ENCODE measurements around the gene RALGPS1.

The RALGPS1 gene

DNA sequence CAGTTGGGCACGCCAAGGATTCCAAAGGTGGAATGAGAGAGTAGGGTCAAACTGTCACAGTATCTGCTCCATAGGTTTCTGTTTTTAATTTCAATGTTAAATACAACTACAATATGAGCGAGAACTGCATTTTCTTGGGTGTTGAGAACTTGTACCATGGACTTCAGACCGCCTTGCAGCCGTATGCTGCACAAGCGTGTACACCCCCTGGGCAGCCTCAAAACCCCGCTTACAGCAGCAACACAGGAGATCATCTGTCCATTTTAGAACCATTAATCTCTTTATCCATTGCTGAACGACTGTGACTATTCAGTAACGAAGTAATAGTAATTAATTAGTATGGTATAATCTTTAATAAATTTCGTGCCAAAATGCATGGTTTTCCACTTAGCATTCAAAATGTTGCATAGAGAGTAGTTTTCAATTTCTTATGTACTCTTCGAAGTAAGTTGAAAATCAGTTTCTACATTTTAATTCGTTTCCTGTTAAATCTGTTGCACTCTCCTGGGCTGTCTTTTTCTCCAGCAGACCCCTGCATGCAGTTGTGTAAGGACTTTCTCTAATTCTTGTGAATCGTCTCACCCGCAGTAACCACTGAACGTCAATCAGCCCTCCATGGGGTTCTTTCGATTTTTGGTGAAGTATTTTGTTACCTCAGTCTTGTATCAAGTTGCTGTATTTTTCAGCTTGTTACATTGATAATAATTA is 308.0 kb downstream of the RALGPS1 start:
- H3K27ac ChIP-seq, result no peak overlapping the region
- H3K9me3 ChIP-seq, result no peaks in the 10 kb centered on the region
- no peaks in the 10 kb centered on the region for H3K36me3 ChIP-seq
- peaks cover 19 to 32% of the 10 kb centered on the region in 2 experiments for H3K4me1 ChIP-seq (ENCODE audit: control insufficient read depth in 1 of 2, insufficient read depth in 1 of 2, low read depth in 1 of 2, low read length in 1 of 2)
- peaks cover 48% of the 10 kb centered on the region for H3K27me3 ChIP-seq
- TF ChIP-seq, protein P1, sequence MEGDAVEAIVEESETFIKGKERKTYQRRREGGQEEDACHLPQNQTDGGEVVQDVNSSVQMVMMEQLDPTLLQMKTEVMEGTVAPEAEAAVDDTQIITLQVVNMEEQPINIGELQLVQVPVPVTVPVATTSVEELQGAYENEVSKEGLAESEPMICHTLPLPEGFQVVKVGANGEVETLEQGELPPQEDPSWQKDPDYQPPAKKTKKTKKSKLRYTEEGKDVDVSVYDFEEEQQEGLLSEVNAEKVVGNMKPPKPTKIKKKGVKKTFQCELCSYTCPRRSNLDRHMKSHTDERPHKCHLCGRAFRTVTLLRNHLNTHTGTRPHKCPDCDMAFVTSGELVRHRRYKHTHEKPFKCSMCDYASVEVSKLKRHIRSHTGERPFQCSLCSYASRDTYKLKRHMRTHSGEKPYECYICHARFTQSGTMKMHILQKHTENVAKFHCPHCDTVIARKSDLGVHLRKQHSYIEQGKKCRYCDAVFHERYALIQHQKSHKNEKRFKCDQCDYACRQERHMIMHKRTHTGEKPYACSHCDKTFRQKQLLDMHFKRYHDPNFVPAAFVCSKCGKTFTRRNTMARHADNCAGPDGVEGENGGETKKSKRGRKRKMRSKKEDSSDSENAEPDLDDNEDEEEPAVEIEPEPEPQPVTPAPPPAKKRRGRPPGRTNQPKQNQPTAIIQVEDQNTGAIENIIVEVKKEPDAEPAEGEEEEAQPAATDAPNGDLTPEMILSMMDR (IDR thresholded peaks at IDR 0.05), result no peak
- H3K4me3 ChIP-seq (ENCODE audit: low read depth in 1 of 2, low read length in 1 of 2), result no peak overlapping the region

DNA sequence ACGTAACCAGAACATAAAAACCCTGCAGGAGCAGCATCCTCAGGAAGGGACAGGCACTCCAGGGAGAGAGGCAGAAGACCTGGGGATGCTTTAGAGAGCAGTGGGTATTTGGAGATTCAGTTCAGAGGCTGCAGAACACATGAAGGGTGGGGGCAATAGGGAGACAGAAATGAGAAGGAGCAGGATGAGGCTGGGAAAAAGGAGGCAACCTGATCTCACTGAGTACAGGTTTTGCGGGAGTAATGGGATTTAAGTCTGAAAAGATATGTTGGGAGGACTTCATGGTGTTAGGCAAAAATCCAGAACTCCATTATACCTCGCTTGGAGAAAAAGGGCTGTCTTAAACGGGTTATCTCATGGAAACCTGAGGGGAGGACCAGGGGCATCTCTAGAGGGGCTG is 308.7 kb downstream of the RALGPS1 start:
- TF ChIP-seq, protein P1 (IDR thresholded peaks at IDR 0.05), result no peak
- Histone ChIP-seq H3K4me3 (ENCODE audit: low read depth in 1 of 2, low read length in 1 of 2) (no peak overlapping the region), H3K36me3 (no peaks in the 10 kb centered on the region)

DNA sequence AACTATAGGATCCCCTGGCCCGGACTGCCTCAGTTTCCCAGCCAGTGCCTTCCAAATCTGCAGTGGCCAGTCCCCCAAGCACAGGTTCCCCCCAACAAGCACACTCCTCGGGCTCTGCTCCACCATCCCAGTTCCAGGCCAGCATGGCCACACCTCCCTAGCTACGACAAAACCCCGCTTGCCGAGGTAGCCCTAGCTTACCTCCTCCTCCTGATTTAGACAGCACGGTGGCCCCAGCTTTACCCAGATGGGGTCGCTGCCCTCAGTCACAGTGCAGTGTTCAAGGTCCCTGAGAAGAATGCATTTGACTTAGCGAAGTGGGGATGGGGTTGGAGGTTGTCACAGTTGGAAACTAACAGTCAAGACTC is 309.2 kb downstream of the RALGPS1 start:
- Histone ChIP-seq H3K27me3 (peaks cover 60% of the 10 kb centered on the region), H3K4me3 (ENCODE audit: low read depth in 1 of 2, low read length in 1 of 2) (peak overlapping the region; percentile 59 to 76)
- TF ChIP-seq, protein P1 (IDR thresholded peaks at IDR 0.05), result no peak

More for the DNA sequence above, 308.7 kb downstream of the RALGPS1 start:
- no peaks in the 10 kb centered on the region for H3K9me3 ChIP-seq
- H3K27ac ChIP-seq, result no peak overlapping the region
- peaks cover 55% of the 10 kb centered on the region for H3K27me3 ChIP-seq
- peaks cover 19 to 32% of the 10 kb centered on the region in 2 experiments for H3K4me1 ChIP-seq (ENCODE audit: control insufficient read depth in 1 of 2, insufficient read depth in 1 of 2, low read depth in 1 of 2, low read length in 1 of 2)

DNA sequence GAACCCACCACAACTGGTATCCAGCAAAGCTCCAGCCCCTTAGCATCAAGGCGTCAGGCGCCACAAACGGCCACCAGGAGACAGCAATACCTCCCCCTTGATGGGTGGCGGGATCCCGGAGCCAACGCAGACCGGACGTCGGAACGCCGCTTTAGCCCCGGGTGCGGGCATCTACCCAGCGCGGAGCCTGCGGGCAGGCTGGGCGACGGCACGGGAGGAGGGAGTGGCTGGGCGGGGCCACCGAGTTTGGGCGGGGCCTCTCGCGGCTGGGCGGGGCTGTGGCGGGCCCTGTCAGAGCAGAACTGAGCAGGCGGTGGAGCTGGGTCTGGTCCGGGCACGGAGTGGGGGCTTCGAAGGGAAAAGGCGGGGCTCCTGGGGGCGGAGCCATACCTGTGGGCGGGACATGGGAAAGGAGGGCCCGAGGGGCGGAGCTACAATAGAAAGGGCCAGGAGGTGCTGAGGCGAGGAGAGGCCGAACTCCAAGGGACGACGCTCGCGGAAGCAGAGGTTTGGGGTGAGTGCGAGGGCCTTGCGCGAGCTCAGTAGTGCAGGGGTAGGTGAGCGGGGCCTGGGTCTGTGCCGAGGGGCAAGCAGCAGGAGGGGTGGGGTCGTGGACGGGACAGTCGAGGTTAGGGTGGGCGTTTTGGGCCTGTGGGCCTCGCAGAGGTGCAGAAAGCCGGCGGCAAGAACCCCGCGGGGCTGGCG is 309.7 kb downstream of the RALGPS1 start:
- Histone ChIP-seq H3K9me3 (no peaks in the 10 kb centered on the region), H3K4me3 (ENCODE audit: low read depth in 1 of 2, low read length in 1 of 2) (peak overlapping the region; percentile 59 to 76), H3K27ac (peak overlapping the region; percentile 49), H3K27me3 (peaks cover 65% of the 10 kb centered on the region), H3K4me1 (ENCODE audit: control insufficient read depth in 1 of 2, insufficient read depth in 1 of 2, low read depth in 1 of 2, low read length in 1 of 2) (peaks cover 19 to 32% of the 10 kb centered on the region in 2 experiments), H3K36me3 (no peaks in the 10 kb centered on the region)
- TF ChIP-seq, protein P1 (IDR thresholded peaks at IDR 0.05), result no peak

More for the DNA sequence above, 309.2 kb downstream of the RALGPS1 start:
- no peaks in the 10 kb centered on the region for H3K36me3 ChIP-seq
- H3K9me3 ChIP-seq, result no peaks in the 10 kb centered on the region
- peaks cover 19 to 32% of the 10 kb centered on the region in 2 experiments for H3K4me1 ChIP-seq (ENCODE audit: control insufficient read depth in 1 of 2, insufficient read depth in 1 of 2, low read depth in 1 of 2, low read length in 1 of 2)
- H3K27ac ChIP-seq, result peak overlapping the region; percentile 49

DNA sequence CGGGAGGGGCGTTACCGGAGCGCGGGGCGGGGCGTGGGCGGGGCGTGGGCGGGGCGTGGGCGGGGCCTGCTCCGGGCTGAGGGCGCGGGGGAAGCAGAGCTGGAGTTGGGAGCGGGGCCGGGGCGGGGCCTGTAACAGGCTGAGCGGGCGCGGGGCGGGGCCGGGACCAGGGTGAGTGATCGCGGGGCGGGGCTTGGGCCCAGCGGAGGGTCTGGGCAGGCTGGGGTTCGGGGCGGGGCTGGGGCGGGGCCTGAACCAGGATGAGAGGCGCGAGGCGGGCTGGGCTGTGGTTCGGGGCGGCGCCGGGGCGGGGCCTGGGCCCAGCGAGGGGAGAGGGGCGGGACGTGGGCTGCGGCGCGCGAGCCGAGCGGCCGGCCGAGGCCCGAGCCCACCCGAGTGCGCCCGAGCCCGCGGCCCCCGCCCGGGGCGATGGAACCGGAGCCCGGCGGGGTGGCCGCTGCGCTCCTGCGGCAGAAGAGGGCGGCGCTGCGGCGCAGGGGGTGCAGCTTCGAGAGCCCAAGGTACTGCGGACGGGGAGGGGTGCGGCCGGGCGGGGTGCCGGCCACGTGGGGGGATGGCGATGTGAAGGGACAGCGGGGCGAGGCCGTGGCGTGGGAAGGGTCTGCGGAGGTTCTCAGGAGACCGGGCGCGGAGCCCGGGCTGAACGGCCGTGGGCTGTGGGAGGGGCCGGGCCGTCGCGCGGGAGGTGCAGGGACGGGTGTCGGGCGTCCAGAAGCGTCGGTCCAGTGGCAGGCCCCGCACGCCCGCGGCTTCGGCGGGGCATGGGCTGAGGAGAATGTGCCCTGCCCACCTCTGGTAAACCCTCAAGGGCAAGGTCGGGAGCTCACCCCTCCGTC is 310.5 kb downstream of the RALGPS1 start:
- Histone ChIP-seq H3K36me3 (no peaks in the 10 kb centered on the region), H3K9me3 (no peaks in the 10 kb centered on the region), H3K27me3 (peaks cover 73% of the 10 kb centered on the region), H3K27ac (no peak overlapping the region), H3K4me3 (ENCODE audit: low read depth in 1 of 2, low read length in 1 of 2) (peak overlapping the region; percentile 66 to 76), H3K4me1 (ENCODE audit: control insufficient read depth in 1 of 2, insufficient read depth in 1 of 2, low read depth in 1 of 2, low read length in 1 of 2) (peaks cover 19 to 32% of the 10 kb centered on the region in 2 experiments)
- TF ChIP-seq, protein P1 (IDR thresholded peaks at IDR 0.05), result no peak
